ENCODE results near the gene APOL4. TPM values are rescaled to one million over a fixed set of nuclear protein-coding genes. Genes with fewer than 3 reads are reported as not detected.
A peak's percentile ranks its signal among the peaks of the same experiment; 100 is the strongest.

APOL4 gene
- total RNA-seq, 2 experiments from 2014 or later, result not detected

DNA sequence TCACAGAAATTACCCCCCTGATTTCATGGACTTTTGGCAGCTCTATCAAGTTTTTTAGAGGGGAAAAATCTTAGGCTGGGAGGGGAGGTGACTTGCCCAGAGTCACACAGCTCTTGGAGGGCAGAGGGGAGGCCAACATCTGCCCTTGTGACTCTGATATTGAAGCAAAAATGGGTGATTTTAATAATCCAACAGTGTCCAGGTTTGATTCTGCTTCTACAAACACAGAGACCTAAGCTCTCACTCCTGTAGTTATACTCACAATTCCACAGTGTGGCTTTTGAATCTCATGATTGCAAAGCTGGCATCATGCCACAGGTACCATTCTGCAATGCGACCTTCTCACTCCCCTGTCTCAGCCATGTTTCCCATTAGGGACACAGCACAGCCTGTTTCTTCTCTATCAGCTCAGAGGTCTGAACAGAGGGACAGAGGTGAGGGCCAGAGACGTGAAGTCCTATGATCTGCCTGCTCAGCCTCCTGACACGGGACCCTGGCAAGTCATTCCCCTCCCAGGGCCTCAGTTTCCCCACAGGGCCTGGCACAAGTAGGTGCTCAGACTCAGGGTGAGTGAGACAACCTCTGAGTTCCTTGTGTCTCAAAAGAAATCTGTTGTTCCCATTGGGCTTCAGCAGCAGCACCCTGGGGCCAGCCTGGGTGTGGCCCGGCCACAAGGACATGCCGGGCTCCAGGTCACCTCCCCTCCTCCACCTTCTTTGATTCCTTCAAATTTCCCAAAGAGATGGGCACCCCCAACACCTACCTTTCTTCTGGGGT lies 37.0 kb upstream of the APOL4 start:
- TF ChIP-seq EZH2phosphoT487 (IDR thresholded peaks at IDR 0.05; ENCODE audit: borderline replicate concordance, low read depth, low read length), result no peak
- TF ChIP-seq, protein P1, sequence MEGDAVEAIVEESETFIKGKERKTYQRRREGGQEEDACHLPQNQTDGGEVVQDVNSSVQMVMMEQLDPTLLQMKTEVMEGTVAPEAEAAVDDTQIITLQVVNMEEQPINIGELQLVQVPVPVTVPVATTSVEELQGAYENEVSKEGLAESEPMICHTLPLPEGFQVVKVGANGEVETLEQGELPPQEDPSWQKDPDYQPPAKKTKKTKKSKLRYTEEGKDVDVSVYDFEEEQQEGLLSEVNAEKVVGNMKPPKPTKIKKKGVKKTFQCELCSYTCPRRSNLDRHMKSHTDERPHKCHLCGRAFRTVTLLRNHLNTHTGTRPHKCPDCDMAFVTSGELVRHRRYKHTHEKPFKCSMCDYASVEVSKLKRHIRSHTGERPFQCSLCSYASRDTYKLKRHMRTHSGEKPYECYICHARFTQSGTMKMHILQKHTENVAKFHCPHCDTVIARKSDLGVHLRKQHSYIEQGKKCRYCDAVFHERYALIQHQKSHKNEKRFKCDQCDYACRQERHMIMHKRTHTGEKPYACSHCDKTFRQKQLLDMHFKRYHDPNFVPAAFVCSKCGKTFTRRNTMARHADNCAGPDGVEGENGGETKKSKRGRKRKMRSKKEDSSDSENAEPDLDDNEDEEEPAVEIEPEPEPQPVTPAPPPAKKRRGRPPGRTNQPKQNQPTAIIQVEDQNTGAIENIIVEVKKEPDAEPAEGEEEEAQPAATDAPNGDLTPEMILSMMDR (conservative IDR thresholded peaks at IDR 0.05; ENCODE audit: low read length), result no peak
- Histone ChIP-seq H3K4me2 (ENCODE audit: low read length) (peak overlapping the region; percentile 79), H2AFZ (ENCODE audit: low read length) (peak overlapping the region; percentile 62), H3K9me2 (ENCODE audit: insufficient read depth, low read length) (no peaks in the 10 kb centered on the region), H3K4me1 (ENCODE audit: insufficient read depth, low read length, poor library complexity, severe bottlenecking) (peaks cover 21% of the 10 kb centered on the region), H4K20me1 (ENCODE audit: insufficient read depth, low read length) (no peaks in the 10 kb centered on the region), H3K4me3 (ENCODE audit: low read depth, low read length, poor library complexity, severe bottlenecking) (peak overlapping the region; percentile 76), H3K79me2 (ENCODE audit: insufficient read depth, low read depth, low read length) (no peaks in the 10 kb centered on the region), H3K36me3 (ENCODE audit: insufficient read depth, low read length) (peaks cover 16% of the 10 kb centered on the region; the same call in 1 of the 2 replicates), H3K27ac (ENCODE audit: low read depth, low read length, poor library complexity, severe bottlenecking) (peak overlapping the region; percentile 23), H3K9me3 (ENCODE audit: low read length) (no peaks in the 10 kb centered on the region)
- intact Hi-C loops (cut with micrococcal nuclease; ENCODE audit: unreplicated experiment), result loop anchor here (5.0 kb wide), 1 partner anchor 76 kb away; the partner anchor contains the start of gene APOL3
- CTCF ChIA-PET (ENCODE audit: unreplicated experiment), result interaction anchor here (0.8 to 1.5 kb wide), 2 partner anchors 78 to 232 kb away, joined by 3 to 4 read pairs; partner anchors contain the start of gene APOL3
- peak; percentile 4 for DNase-seq (ENCODE audit: low spot score)
- BruUV-seq (replicated peaks), result no TSS peak
- POLR2A ChIA-PET, result interaction anchor here (0.6 to 1.1 kb wide), 5 partner anchors 10 to 291 kb away, joined by 3 to 5 read pairs (median 3); partner anchors contain the start of gene APOL1

DNA sequence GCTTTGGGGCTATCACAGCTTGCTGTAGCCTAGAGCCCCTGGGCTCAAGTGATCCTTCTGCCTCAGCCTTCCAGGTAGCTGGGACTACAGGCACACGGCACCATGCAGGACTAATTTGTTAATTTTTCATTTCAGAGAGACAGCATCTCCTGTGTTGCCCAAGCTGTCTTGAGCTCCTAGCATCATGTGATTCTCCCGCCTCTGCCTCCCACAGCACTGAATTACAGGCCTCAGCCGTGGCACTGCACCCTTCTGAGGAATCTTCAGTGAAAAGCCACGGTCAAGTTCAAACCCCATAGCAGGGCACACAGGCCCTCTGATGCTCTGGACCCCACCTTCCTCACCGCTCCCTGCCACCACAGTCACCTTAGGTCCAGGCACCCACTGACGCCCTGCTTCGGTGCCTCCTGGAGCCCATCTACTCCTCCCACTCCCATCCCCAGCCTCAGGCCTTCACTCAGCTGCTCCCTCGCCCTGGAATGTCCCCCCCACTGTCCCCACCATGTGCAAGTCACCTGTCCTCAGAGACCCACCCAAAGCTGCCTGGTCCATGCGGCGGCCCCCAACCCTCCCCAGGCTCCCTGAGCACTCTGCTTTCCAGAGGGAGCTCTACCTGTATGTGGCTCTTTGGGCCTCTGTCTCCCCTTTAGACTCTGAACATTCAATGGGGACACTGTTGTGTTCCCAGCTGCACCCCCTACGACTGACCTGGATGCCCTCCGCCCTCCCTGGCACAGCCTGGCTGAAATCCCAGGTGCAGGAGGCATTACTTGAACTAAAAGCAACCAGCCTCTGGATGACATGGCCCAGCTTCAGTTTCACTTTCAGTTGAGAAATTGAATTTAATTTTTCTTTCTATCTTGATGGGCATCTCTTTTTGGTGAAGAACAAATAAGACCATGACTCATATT lies 36.1 kb upstream of the APOL4 start:
- POLR2A ChIA-PET, result interaction anchor here (0.5 to 1.1 kb wide), 3 partner anchors 10 to 20 kb away, joined by 3 to 5 read pairs (median 3); partner anchors contain the start of gene APOL1

More for the DNA sequence above, 36.1 kb upstream of the APOL4 start:
- no peaks in the 10 kb centered on the region for H3K9me3 ChIP-seq (ENCODE audit: low read length)
- no peaks in the 10 kb centered on the region for H3K9me2 ChIP-seq (ENCODE audit: insufficient read depth, low read length)
- no peak overlapping the region for H2AFZ ChIP-seq (ENCODE audit: low read length)
- H3K4me2 ChIP-seq (ENCODE audit: low read length), result peak overlapping the region; percentile 79
- DNase-seq (ENCODE audit: low spot score), result peak; percentile 24
- H3K4me1 ChIP-seq (ENCODE audit: insufficient read depth, low read length, poor library complexity, severe bottlenecking), result peaks cover 21% of the 10 kb centered on the region
- H3K4me3 ChIP-seq (ENCODE audit: low read depth, low read length, poor library complexity, severe bottlenecking), result peak overlapping the region; percentile 76
- H3K27ac ChIP-seq (ENCODE audit: low read depth, low read length, poor library complexity, severe bottlenecking), result no peak overlapping the region
- CTCF ChIA-PET (ENCODE audit: unreplicated experiment), result no interaction called here
- intact Hi-C loops (cut with micrococcal nuclease; ENCODE audit: unreplicated experiment), result loop anchor here (5.0 kb wide), 1 partner anchor 75 kb away; the partner anchor contains the start of gene APOL3
- no peaks in the 10 kb centered on the region for H4K20me1 ChIP-seq (ENCODE audit: insufficient read depth, low read length)
- H3K79me2 ChIP-seq (ENCODE audit: insufficient read depth, low read depth, low read length), result no peaks in the 10 kb centered on the region
- TF ChIP-seq, protein P1 (conservative IDR thresholded peaks at IDR 0.05; ENCODE audit: low read length), result no peak
- TF ChIP-seq EZH2phosphoT487 (IDR thresholded peaks at IDR 0.05; ENCODE audit: borderline replicate concordance, low read depth, low read length), result no peak
- no TSS peak for BruUV-seq (replicated peaks)
- H3K36me3 ChIP-seq (ENCODE audit: insufficient read depth, low read length), result peaks cover 16% of the 10 kb centered on the region; the same call in 1 of the 2 replicates

Data from OCI-LY7 (cell line).